HG03439 (cell line): ENCODE results near the gene ODAD2.

ENCODE experiments used
- ATAC-seq: cut with Tn5 transposase; IDR thresholded peaks from one replicate; pipeline ENCODE4 v1.9.1; 2021; ENCODE audit warnings: mild to moderate bottlenecking, moderate library complexity; ENCODE audit not compliant: unreplicated experiment

Gene ODAD2

DNA sequence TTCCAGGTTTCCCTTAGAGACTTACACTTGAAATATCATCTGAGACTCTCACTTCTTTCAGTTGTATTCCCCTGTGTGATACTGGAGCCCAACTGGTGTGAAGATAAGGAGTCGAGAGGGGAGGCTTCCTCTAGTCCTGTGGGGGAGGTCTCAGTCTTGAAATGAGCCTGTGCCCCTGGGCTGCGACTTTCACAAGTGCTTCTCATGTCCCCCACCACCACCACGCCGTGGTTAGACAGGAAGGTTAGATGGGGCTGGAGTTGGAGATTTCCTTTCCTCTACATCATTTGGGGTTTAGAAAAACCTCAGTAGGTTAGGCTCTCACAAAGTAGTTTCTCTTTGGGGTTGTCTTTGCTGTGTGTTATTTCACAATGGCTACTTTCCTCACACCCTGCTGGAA lies 227.6 kb downstream of the ODAD2 start:
- ATAC-seq, result no peak

GRCh38 chr10:27770181-27770580 lies 228.7 kb downstream of the ODAD2 start:
- ATAC-seq, result no peak
